ENCODE data around the gene PEAR1.

Gene PEAR1

DNA sequence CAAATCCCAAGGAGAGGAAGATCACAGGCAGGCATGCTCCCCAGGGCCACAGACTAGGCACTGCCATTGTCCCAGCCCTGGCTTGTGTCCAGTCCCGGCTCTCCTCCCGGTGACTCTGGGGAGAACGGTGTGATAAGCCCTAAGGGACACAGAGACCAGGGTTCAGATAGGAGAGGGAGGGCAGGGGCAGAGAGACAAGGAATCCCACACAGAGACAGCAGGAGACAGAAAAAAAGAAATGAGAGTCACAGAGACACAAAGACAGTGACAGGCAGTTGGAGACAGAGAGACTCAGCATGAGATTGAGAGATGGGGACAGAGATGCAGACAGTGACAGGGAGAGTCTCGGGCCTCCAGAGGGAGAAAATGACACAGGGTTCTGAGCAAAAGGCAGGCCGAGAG is 35.0 kb upstream of the PEAR1 start:
- no peak for TF ChIP-seq YY1 (IDR thresholded peaks at IDR 0.05; ENCODE audit: low read depth)
- no peak for TF ChIP-seq EP300 (IDR thresholded peaks at IDR 0.05; ENCODE audit: borderline replicate concordance)
- no peak for TF ChIP-seq ZBTB7A (IDR thresholded peaks at IDR 0.05; ENCODE audit: low read depth)
- TF ChIP-seq CREB1 (IDR thresholded peaks at IDR 0.05; ENCODE audit: low read depth): no peak
- TF ChIP-seq CEBPB (IDR thresholded peaks at IDR 0.05): no peak
- TF ChIP-seq, protein P1, sequence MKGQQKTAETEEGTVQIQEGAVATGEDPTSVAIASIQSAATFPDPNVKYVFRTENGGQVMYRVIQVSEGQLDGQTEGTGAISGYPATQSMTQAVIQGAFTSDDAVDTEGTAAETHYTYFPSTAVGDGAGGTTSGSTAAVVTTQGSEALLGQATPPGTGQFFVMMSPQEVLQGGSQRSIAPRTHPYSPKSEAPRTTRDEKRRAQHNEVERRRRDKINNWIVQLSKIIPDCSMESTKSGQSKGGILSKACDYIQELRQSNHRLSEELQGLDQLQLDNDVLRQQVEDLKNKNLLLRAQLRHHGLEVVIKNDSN (IDR thresholded peaks at IDR 0.05): no peak
- no peak for TF ChIP-seq TAF1 (IDR thresholded peaks at IDR 0.05; ENCODE audit: low read depth)
- no peak for TF ChIP-seq TCF12 (IDR thresholded peaks at IDR 0.05; ENCODE audit: low read depth)
- no peak for TF ChIP-seq TEAD4 (IDR thresholded peaks at IDR 0.05)
- no peak for TF ChIP-seq EGR1 (IDR thresholded peaks at IDR 0.05)
- TF ChIP-seq NFIC (IDR thresholded peaks at IDR 0.05): no peak
- TF ChIP-seq RAD21 (IDR thresholded peaks at IDR 0.05; ENCODE audit: low read depth): no peak
- TF ChIP-seq, protein P2, sequence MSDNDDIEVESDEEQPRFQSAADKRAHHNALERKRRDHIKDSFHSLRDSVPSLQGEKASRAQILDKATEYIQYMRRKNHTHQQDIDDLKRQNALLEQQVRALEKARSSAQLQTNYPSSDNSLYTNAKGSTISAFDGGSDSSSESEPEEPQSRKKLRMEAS (IDR thresholded peaks at IDR 0.05): no peak

DNA sequence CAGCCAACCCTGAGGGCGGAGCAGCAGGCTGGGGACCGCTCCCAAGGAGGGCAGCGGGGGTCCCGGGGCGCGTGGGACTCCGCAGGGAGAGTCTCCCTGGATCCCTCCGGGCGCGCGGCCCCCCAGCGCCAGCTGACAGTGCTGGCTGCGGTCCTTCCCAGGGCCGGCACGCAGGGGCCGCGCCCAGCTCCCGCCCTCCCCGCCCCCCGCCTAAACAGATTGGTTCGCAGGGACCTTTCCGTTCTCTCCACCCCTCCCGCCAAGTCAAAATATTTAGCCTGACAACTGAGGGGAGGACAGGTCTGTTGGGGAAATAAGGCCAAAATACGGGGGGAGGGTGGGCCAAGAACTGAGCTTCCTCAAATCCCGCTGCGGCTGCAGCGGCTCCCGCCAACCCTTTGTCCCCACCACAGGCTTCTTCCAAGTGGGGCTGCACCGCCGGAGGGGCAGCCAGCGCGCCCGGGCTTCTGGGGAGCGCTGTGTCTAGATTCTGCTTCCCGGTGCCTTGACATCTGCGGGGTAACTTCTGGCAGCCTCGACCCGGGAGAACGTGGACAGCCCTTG is 34.5 kb upstream of the PEAR1 start, which contains the start of gene INSRR:
Gene INSRR, minus strand, starts transcription at position 159 of the 564 bp plus-strand sequence. CDS start 496 bp downstream, outside the sequence.
- peak; percentile 52; the same call in 1 of the 2 replicates for TF ChIP-seq ZBTB7A (IDR thresholded peaks at IDR 0.05; ENCODE audit: low read depth)
- TF ChIP-seq, protein P3, sequence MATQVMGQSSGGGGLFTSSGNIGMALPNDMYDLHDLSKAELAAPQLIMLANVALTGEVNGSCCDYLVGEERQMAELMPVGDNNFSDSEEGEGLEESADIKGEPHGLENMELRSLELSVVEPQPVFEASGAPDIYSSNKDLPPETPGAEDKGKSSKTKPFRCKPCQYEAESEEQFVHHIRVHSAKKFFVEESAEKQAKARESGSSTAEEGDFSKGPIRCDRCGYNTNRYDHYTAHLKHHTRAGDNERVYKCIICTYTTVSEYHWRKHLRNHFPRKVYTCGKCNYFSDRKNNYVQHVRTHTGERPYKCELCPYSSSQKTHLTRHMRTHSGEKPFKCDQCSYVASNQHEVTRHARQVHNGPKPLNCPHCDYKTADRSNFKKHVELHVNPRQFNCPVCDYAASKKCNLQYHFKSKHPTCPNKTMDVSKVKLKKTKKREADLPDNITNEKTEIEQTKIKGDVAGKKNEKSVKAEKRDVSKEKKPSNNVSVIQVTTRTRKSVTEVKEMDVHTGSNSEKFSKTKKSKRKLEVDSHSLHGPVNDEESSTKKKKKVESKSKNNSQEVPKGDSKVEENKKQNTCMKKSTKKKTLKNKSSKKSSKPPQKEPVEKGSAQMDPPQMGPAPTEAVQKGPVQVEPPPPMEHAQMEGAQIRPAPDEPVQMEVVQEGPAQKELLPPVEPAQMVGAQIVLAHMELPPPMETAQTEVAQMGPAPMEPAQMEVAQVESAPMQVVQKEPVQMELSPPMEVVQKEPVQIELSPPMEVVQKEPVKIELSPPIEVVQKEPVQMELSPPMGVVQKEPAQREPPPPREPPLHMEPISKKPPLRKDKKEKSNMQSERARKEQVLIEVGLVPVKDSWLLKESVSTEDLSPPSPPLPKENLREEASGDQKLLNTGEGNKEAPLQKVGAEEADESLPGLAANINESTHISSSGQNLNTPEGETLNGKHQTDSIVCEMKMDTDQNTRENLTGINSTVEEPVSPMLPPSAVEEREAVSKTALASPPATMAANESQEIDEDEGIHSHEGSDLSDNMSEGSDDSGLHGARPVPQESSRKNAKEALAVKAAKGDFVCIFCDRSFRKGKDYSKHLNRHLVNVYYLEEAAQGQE (IDR thresholded peaks at IDR 0.05; ENCODE audit: low read depth): no peak

DNA sequence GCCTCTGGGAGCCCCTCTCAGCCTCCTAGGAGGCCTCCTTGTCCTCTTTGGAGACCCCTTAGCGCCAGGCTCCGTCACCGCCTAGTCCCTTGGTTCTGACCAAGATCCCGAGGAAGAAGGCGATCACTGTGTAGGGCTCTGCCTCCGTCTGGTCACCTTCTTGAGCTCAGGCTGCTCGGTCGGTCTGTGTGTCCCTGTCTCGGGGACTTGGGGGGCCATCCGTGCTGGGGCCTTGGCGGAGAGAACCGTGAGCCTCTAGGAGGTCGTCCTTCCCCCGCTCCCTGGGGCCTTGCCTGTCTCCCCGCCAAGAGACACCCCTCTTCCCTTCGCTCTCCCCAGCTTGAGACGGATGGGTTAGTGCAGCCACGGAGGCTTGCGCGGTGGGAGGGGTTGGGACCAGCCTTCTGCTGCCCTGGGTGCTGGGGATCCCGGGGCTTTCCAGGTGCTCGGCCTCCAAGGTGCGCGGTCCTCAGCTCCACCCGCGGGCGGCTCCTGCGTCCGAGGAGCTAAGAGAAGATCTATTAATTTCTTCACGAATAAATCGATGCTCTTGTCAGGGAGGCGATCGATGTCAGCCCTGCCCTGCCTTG is 33.9 kb upstream of the PEAR1 start:
- TF ChIP-seq CREB1 (IDR thresholded peaks at IDR 0.05; ENCODE audit: low read depth) (no peak), CEBPB (IDR thresholded peaks at IDR 0.05) (no peak), ZBTB7A (IDR thresholded peaks at IDR 0.05; ENCODE audit: low read depth) (no peak)

DNA sequence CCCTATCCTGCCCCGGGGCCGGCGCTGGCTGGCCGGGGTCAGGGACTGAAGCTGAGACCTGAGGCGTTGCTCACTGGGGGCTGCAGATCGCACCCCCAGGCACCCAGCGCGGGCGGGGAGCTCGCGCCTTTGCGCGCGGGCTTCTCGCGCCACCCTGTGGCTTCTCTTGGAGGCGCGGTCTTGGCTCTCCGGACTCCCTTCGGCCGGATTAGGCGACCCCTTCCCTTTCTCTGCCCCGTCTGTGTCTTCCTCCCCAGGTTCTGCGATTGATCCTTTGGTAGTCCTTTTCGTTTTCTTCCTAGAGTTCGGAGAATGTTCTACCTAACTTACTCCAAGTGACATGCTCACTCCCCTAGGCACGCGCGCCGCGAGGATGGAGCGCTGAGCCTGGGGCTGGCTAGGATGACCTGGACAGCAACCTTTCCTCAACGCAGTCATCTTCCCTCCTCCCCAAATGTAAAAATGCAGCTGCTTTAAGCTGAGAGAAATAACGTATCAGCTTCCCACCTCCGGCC is 33.3 kb upstream of the PEAR1 start:
- TF ChIP-seq CEBPB (IDR thresholded peaks at IDR 0.05) (no peak), ZBTB7A (IDR thresholded peaks at IDR 0.05; ENCODE audit: low read depth) (peak; percentile 65), TEAD4 (IDR thresholded peaks at IDR 0.05) (no peak), RAD21 (IDR thresholded peaks at IDR 0.05; ENCODE audit: low read depth) (peak; percentile 73), EGR1 (IDR thresholded peaks at IDR 0.05) (no peak), NFIC (IDR thresholded peaks at IDR 0.05) (no peak), EP300 (IDR thresholded peaks at IDR 0.05; ENCODE audit: borderline replicate concordance) (no peak), FOXM1 (IDR thresholded peaks at IDR 0.05; ENCODE audit: borderline replicate concordance, low read depth) (no peak), TCF12 (IDR thresholded peaks at IDR 0.05; ENCODE audit: low read depth) (no peak), TAF1 (IDR thresholded peaks at IDR 0.05; ENCODE audit: low read depth) (no peak), CREB1 (IDR thresholded peaks at IDR 0.05; ENCODE audit: low read depth) (no peak)
- TF ChIP-seq, protein P1 (IDR thresholded peaks at IDR 0.05): no peak
- TF ChIP-seq, protein P2 (IDR thresholded peaks at IDR 0.05): no peak
- TF ChIP-seq, protein P3 (IDR thresholded peaks at IDR 0.05; ENCODE audit: low read depth): no peak

DNA sequence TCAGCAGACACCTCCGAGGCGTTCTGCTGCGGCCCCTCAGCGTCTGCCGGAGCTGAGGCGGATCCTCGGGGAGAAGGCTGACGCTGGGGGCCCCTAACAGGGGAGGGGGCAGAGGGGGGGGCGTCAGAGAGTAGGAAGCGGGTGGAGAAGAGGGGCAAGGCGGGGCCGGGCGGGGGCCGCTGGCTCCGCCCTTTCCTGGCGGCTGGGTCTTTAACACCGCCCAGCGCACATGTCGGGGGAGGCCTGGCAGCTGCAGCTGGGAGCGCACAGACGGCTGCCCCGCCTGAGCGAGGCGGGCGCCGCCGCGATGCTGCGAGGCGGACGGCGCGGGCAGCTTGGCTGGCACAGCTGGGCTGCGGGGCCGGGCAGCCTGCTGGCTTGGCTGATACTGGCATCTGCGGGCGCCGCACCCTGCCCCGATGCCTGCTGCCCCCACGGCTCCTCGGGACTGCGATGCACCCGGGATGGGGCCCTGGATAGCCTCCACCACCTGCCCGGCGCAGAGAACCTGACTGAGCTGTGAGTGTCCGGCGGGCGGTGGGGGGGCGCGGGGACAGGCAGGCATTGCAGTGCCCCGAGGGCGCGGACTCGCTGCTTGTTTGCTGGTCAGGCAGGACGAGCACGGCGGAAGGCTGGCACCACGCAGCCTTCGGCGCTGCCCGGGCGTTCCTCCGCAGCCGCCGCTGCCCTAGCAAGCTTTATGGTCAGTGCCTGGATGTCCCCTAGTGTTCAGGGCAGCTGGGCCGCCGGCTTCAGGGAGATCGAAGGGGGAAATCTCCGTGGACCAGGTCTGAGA is 32.7 kb upstream of the PEAR1 start, which contains the start of gene NTRK1:
Gene NTRK1, plus strand, starts transcription at position 238 of the 796 bp plus-strand sequence. Its CDS starts 70 bp downstream, at position 308.
- no peak for TF ChIP-seq FOXM1 (IDR thresholded peaks at IDR 0.05; ENCODE audit: borderline replicate concordance, low read depth)
- TF ChIP-seq, protein P2 (IDR thresholded peaks at IDR 0.05): peak; percentile 75
- TF ChIP-seq EGR1 (IDR thresholded peaks at IDR 0.05): no peak
- TF ChIP-seq ZBTB7A (IDR thresholded peaks at IDR 0.05; ENCODE audit: low read depth): no peak; the same call in 1 of the 2 replicates
- no peak for TF ChIP-seq YY1 (IDR thresholded peaks at IDR 0.05; ENCODE audit: low read depth)
- no peak for TF ChIP-seq EP300 (IDR thresholded peaks at IDR 0.05; ENCODE audit: borderline replicate concordance)
- no peak for TF ChIP-seq TCF12 (IDR thresholded peaks at IDR 0.05; ENCODE audit: low read depth)
- TF ChIP-seq TAF1 (IDR thresholded peaks at IDR 0.05; ENCODE audit: low read depth): no peak
